GM18873 (cell line): ENCODE results near the gene PTPN5.
"Not testable (repeated sequence)": the region's sequence is repeated elsewhere in the genome, so short reads cannot be mapped to it uniquely, and the experiment has no call there.

Experiments used
- ATAC-seq: cut with Tn5 transposase; IDR thresholded peaks from one replicate; pipeline ENCODE4 v1.9.1; 2021; ENCODE audit warnings: mild to moderate bottlenecking, moderate library complexity, moderate number of reproducible peaks; ENCODE audit not compliant: unreplicated experiment, low FRiP score

PTPN5 gene

GRCh38 chr11:18696638-18697225, 94.9 kb downstream of the PTPN5 start:
- no peak for ATAC-seq

GRCh38 chr11:18692941-18693760, 98.4 kb downstream of the PTPN5 start:
- no peak for ATAC-seq

GRCh38 chr11:18691467-18692140, 100.0 kb downstream of the PTPN5 start:
- not testable (repeated sequence) for ATAC-seq

GRCh38 chr11:18684267-18684666, 107.3 kb downstream of the PTPN5 start:
- ATAC-seq = no peak

- no peak for ATAC-seq
These were observed 109.1 kb downstream of the PTPN5 start for GRCh38 chr11:18682466-18682865.

GRCh38 chr11:18681949-18682348, 109.6 kb downstream of the PTPN5 start:
- not testable (repeated sequence) for ATAC-seq
